ENCODE results near the gene NRXN3. TPM values are rescaled to one million over a fixed set of nuclear protein-coding genes. Genes with fewer than 3 reads are reported as not detected.

The NRXN3 gene
- total and polyA plus RNA-seq, 2 of the 13 experiments (the other 11 are each of a cell fraction or from before 2014, with no cell fraction given): 0.03 TPM; not detected in 1

DNA sequence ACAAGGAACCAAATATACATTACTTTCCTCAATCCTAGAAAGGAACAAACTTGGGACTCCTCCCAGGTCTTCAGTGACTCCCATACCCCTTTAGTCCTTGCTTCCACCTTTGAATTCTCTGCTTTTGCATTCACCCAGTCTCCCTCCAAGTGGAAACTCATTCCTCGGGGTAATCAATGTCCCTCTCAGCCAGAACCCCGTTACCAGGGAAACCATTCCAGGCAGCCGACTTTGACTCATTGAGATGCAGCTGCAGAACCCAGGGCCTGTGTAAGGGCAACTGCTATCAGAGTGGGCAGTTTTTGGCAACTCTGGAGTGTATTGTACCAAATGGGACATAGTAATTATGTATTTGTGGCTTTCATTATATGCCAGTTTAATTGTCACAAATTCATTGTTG, 186.2 kb downstream of the NRXN3 start:
- FAIRE-seq: no peak
- H3K4me3 ChIP-seq (replicated peaks in 1 of 3; ENCODE audit: insufficient read depth in 1 of 3, low read depth in 2 of 3, low read length in 3 of 3): no peak overlapping the region
- no peak overlapping the region for H3K9ac ChIP-seq (ENCODE audit: insufficient read depth, low read depth, low read length)
- ChIA-PET POLR2A (no interaction called here), CTCF (ENCODE audit: low intra/inter-chr PET ratio, low total read pairs) (no interaction called here)
- no TSS peak for BruUV-seq (replicated peaks)
- intact Hi-C loops (cut with micrococcal nuclease; ENCODE audit: unreplicated experiment) (no loop called here), in situ Hi-C loops (cut with HindIII; ENCODE audit: extremely low pct_ligation_motif_present, low pct_unique_long_range_greater_than_20kb) (no loop called here)
- no peaks in the 10 kb centered on the region for H3K9me3 ChIP-seq (ENCODE audit: low read length)
- no peak overlapping the region for H3K27ac ChIP-seq (ENCODE audit: extremely low read length, insufficient read depth, low read length)
- no peaks in the 10 kb centered on the region for H3K36me3 ChIP-seq (replicated peaks in 1 of 2; ENCODE audit: control insufficient read depth in 1 of 2, insufficient read depth in 2 of 2, low read length in 2 of 2)
- no peaks in the 10 kb centered on the region for H4K20me1 ChIP-seq (ENCODE audit: insufficient read depth, low read length)
- no peaks in the 10 kb centered on the region for H3K27me3 ChIP-seq (ENCODE audit: control insufficient read depth in 1 of 2, insufficient read depth in 2 of 2, low read length in 2 of 2)
- H2AFZ ChIP-seq (ENCODE audit: low read length): no peak overlapping the region
- WGBS (ENCODE audit: low lambda C conversion rate): 4% methylated on average over 3 of the region's 3 CpGs
- no peaks in the 10 kb centered on the region for H3K79me2 ChIP-seq (ENCODE audit: insufficient read depth, low read length)
- no peak for ATAC-seq
- H3K4me2 ChIP-seq (ENCODE audit: low read depth, low read length): no peak overlapping the region
- TF ChIP-seq SYNCRIP (IDR thresholded peaks at IDR 0.05; ENCODE audit: insufficient read depth, low read depth, low read length) (no peak), KAT2B (IDR thresholded peaks at IDR 0.05; ENCODE audit: borderline replicate concordance, low read depth, low read length) (no peak), ZBTB7B (CRISPR knock-in tag; IDR thresholded peaks at IDR 0.05) (no peak), RARA (CRISPR knock-in tag; IDR thresholded peaks at IDR 0.05) (no peak), ZNF776 (CRISPR knock-in tag; IDR thresholded peaks at IDR 0.05) (no peak), ZNF432 (CRISPR knock-in tag; IDR thresholded peaks at IDR 0.05; ENCODE audit: borderline replicate concordance) (no peak)
- TF ChIP-seq, protein P1, sequence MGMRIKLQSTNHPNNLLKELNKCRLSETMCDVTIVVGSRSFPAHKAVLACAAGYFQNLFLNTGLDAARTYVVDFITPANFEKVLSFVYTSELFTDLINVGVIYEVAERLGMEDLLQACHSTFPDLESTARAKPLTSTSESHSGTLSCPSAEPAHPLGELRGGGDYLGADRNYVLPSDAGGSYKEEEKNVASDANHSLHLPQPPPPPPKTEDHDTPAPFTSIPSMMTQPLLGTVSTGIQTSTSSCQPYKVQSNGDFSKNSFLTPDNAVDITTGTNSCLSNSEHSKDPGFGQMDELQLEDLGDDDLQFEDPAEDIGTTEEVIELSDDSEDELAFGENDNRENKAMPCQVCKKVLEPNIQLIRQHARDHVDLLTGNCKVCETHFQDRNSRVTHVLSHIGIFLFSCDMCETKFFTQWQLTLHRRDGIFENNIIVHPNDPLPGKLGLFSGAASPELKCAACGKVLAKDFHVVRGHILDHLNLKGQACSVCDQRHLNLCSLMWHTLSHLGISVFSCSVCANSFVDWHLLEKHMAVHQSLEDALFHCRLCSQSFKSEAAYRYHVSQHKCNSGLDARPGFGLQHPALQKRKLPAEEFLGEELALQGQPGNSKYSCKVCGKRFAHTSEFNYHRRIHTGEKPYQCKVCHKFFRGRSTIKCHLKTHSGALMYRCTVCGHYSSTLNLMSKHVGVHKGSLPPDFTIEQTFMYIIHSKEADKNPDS (CRISPR knock-in tag; IDR thresholded peaks at IDR 0.05): no peak
- H3K4me1 ChIP-seq (ENCODE audit: insufficient read depth, low read length): no peaks in the 10 kb centered on the region
- DNase-seq (ENCODE audit: low spot score): no peak

DNA sequence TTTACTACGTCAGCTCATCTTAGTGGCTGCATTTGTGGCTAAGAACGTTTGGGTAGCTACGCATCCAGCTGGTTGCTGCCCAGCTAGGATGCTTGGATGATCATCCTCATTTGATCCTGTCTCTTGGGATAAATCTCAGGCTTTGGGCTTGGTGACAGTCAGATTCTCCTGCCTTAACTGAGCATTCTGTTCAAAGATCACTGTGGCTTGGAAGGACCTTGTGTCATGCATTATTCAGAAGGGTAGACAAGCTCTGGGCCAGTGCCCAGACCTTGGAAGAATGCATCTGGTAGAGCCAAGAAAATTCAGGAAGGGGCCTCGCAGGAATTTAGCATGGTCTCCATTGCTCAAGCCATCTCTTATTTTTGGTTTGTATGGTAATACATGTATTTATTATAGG, 188.4 kb downstream of the NRXN3 start:
- no peaks in the 10 kb centered on the region for H4K20me1 ChIP-seq (ENCODE audit: insufficient read depth, low read length)
- ChIA-PET CTCF (ENCODE audit: low intra/inter-chr PET ratio, low total read pairs) (no interaction called here), POLR2A (no interaction called here)
- in situ Hi-C loops (cut with HindIII; ENCODE audit: extremely low pct_ligation_motif_present, low pct_unique_long_range_greater_than_20kb): no loop called here
- H3K27me3 ChIP-seq (ENCODE audit: control insufficient read depth in 1 of 2, insufficient read depth in 2 of 2, low read length in 2 of 2): no peaks in the 10 kb centered on the region
- H3K9ac ChIP-seq (ENCODE audit: insufficient read depth, low read depth, low read length): no peak overlapping the region
- no TSS peak for BruUV-seq (replicated peaks)
- H3K4me3 ChIP-seq (replicated peaks in 1 of 3; ENCODE audit: insufficient read depth in 1 of 3, low read depth in 2 of 3, low read length in 3 of 3): no peak overlapping the region
- ATAC-seq (no peak), FAIRE-seq (no peak), DNase-seq (ENCODE audit: low spot score) (no peak)
- H3K4me2 ChIP-seq (ENCODE audit: low read depth, low read length): no peak overlapping the region
- H3K4me1 ChIP-seq (ENCODE audit: insufficient read depth, low read length): no peaks in the 10 kb centered on the region
- H3K27ac ChIP-seq (ENCODE audit: extremely low read length, insufficient read depth, low read length): no peak overlapping the region
- no peak overlapping the region for H2AFZ ChIP-seq (ENCODE audit: low read length)
- H3K79me2 ChIP-seq (ENCODE audit: insufficient read depth, low read length): no peaks in the 10 kb centered on the region
- TF ChIP-seq ZNF567 (CRISPR knock-in tag; IDR thresholded peaks at IDR 0.05; ENCODE audit: borderline replicate concordance) (no peak), ASH2L (IDR thresholded peaks at IDR 0.05; ENCODE audit: insufficient read length, low read depth, low read length) (no peak), ZFY (CRISPR knock-in tag; IDR thresholded peaks at IDR 0.05) (no peak)
- intact Hi-C loops (cut with micrococcal nuclease; ENCODE audit: unreplicated experiment): no loop called here
- H3K36me3 ChIP-seq (replicated peaks in 1 of 2; ENCODE audit: control insufficient read depth in 1 of 2, insufficient read depth in 2 of 2, low read length in 2 of 2): no peaks in the 10 kb centered on the region
- no peaks in the 10 kb centered on the region for H3K9me3 ChIP-seq (ENCODE audit: low read length)
- WGBS (ENCODE audit: low lambda C conversion rate): 25% methylated on average over 2 of the region's 4 CpGs

Measured in HepG2 (cell line).